Cerebellar nuclear complex (tissue), 1 donor: ENCODE measurements around the gene CAMTA1.

Experiments used
- DNase-seq, 2 experiments: peaks; one replicate each; lab custom pipeline; 2025; lab: John Stamatoyannopoulos, UW

CAMTA1 gene

DNA sequence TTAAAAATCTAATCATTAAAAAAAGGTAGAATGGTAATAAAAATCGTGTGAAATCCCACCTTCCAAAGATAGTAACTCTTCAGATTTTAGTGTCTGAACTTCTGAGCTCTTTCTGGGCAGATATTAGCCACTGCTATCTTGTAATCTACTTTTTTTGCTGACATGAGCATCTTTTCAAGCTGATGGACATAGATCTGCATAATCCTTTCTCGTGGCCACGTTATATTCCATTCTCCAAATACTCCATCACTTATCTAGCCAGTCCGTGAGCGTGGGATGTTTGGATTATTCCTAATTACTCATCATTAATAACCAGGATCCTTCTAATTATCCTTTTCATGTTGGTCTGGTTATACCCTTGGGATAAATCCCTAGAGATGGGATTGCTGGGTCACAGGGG is 731.7 kb downstream of the CAMTA1 start:
- no peak for DNase-seq

DNA sequence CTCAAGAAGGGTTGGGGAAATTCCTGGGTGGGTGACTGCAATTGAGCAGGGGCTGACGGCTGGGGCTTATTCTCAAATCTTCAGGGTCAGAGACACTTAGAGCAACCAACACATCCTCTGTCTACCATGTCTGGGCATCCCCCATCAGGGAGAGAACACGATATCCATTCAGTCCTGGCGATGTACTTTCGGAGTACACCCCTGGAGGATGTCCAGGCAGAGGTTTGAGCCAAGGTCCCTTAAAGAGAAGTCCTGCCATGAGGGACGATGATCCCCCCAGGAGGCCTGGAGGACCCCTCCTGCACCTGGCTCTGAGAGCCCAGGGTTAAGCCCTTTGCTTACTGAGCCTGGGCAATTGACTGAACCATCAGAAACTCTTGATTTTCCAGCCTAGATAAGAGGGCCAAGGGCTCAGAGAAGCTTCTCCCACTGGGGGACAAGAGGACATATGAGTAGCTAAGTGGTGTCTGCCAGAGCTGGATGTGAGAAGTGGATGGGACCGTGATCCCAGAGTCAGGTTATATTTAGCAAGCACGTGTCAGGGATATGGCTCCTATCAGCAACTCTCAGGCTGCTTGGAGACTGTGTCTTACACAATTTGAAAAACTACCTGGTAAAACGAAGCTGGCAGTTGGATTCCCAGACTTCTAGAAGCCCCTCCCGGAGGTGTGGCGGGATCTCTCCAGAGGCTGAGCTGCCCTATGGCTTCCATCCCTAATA is 732.5 kb downstream of the CAMTA1 start:
- no peak for DNase-seq

DNA sequence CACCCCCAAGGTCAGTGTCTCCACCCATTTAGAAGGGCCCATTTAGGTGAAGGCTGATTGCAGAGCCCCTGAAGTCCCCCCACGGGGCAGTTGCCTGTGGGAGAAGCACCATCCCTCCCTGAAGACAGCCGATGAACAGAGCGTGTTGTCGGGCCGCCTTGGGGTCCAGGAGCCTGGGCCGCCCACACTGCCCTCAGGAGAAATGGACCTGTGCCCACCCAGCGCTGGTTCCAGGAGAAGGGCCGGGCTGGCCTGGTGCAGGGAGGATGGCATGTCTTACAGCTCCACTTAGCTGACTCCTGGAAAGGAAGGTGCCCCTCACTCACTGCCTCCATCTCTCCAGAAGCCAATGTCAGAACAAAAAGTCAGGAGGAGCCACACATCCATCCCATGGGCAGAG is 733.2 kb downstream of the CAMTA1 start:
- no peak for DNase-seq

DNA sequence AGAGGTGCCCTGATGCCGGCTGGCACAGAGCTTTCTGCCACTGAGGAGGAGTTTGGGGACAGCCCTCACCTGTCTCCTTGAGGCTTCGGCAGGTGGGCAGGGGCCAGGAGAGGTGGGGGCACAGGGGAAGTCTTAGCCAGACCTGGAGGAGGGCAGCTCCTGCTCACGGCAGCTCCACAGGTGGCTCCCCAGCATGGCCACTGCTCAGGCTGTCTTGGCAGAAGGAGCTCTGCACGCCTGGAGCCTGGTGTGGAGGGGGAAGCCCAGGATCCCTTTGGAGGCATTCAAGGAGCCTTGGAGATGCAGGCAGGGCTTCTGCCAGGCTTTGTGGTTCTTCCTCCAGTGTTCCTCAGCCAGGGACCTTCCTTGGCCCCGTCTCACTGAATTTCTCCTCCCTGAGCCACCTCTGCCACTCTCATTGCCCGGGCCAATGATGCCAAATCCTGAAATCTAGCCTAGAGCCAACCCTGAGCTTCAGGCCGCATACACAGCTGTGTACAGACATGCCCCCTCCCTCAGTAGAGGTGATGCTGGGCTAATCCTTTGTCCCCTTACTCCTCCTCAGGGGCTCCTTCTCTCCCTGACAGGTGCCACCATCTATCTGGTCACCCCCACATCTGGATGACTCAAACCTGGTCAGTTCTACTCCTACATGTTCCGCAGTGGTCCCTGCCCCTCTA is 734.1 kb downstream of the CAMTA1 start:
- DNase-seq = no peak

DNA sequence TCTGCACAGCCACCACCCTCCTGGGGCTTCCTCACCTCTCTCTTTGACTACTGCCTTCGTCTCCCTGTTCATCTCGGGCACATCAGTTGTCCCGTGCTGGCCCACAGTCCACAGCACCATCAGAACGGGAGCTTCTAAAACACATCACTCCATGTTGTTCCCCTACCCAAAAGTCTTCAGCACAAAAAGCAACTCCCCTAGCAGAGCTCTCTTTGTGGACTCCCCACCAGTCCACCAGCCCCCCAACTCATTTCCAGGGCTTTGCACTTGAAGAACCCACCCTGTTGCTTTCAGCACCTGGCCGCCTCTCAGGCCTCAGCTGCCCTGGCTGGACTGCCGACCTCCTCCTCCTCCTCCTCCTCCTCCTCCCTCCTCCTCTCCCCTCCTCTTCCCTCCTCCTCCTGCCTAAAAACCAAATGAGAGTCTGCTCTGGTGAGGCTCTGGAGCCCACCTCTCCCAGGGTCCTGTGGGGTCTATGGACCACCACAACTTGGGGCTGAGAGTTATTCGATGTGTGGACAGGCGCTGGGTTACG is 734.7 kb downstream of the CAMTA1 start:
- DNase-seq = no peak

DNA sequence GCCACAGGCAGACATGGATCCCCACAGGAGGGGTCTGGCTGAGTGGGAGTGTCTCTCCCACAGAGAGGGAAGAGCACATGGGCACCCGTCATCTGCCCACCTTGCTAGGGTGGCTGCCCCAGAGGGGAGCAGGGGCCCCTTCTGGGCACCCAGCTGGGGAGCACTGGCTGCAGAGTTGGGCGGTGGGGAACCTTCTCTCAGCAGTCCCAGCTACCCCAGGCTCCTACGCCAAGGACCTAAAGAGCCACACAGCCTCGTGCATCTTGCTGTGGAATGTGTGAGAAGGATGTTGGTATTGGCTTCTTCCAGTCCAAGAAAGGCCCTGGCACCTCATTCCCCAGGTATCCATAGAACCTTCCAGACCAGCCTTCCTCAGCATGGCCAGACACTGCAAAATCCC is 735.2 kb downstream of the CAMTA1 start:
- DNase-seq = no peak

DNA sequence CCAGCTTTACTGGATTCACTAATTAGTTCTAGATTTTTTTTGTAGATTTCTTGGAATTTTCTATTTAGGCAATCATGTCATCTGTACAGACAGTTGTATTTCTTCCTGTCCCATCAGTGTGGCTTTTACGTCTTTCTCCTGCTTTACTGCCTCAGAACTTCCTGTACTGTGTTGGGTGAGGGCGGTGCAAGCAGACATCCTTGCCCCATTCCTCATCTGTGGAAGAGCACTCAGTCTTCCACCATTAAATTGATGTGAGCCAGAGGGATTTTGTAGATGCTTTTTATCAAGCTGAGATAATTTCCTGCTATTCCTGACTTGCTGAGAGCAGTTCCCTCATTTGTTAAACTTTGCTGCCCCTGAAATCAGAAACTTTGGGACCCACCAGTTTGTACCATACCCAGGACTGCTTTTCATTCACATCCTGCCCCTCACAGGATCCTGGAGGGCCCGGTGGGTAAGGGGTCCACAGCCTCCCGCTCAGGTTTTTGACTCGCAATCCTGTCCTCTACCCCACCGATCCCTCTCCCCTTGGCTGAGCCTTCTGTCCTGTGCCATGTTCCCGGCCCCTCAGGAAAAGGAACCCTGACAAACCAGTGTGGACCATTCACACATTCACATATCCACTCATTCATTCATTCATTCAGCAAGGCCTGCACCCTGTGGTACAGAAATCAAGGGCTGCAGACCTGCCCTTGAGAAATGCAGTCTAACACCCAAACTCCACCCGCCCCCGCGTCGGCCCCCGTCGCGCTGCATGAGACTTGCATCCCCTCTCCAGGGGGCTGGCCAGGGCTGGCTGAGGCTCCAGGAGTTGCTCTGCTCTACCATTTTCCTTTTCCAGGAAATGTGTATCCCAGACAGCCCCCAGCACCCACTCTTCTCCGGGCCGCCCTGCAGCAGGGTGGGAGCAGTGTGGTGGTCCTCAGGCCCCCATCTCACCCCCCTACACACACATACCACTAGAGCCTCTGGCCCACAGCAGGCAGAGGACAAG is 739.4 kb downstream of the CAMTA1 start:
- DNase-seq = no peak

DNA sequence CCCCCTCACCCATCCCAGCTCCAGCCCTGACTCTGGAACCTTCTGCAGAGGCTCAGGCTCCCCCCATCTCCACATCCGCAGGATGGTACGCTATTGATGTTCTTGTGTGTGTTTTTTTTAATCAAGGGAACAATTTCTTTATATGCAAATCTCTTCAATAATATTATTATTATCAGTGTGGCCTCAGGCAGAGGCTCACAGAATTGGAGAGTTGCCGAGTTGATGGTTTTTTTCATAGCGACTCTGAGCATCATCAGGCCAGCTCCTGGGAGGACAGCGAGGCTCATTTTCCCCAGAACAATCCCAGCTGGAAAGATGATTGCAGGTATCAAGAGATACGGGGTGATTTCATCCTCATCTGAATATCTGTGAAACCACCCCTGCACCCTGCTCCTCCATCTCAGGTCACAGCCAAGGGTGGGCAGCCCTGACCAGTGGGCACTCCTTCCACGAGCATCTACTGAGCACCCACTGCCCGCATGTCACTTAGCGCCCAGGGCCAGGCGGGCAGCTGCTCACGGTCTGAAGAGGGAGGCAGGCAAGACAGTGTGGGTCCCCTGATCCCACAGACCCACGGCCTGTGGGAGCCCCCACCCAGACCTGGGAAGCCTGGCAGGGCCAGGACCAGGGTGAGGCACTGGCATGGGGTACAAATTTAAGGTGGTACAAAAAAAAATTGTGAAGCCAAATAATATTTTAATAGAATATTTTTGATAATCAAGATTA is 740.2 kb downstream of the CAMTA1 start:
- no peak for DNase-seq

DNA sequence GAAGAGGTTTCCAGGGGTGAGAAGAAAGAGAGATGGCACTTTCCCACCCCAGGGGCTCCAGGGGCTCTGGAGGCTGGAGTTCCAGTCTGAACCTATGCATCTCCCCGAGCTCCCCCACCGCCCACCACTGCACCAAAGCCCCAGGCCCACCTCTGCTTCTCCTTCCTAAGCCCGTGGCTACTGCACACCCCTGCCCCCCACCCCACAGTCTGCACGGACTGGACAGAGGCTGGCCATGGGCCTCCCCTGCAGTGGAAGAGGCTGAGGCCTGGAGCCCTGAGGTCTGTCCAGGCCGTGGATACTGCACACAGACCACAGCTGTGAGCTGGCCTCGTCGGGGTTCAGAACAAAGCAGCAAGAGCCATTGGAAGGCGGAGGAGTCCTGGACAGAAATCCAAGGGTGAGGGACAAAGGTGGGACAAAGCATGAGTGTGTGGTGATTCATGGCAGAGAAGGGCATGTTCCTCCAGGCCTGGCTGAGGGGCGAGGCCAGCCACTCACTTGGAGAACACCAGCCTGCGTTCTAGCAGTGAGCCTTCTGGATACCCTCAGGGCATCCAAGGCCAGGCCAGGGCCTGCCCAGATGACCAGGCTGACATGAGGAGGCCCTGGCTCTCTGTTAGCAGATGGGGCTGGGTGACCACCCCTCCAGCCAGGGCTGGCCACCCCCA is 741.1 kb downstream of the CAMTA1 start:
- DNase-seq = no peak

DNA sequence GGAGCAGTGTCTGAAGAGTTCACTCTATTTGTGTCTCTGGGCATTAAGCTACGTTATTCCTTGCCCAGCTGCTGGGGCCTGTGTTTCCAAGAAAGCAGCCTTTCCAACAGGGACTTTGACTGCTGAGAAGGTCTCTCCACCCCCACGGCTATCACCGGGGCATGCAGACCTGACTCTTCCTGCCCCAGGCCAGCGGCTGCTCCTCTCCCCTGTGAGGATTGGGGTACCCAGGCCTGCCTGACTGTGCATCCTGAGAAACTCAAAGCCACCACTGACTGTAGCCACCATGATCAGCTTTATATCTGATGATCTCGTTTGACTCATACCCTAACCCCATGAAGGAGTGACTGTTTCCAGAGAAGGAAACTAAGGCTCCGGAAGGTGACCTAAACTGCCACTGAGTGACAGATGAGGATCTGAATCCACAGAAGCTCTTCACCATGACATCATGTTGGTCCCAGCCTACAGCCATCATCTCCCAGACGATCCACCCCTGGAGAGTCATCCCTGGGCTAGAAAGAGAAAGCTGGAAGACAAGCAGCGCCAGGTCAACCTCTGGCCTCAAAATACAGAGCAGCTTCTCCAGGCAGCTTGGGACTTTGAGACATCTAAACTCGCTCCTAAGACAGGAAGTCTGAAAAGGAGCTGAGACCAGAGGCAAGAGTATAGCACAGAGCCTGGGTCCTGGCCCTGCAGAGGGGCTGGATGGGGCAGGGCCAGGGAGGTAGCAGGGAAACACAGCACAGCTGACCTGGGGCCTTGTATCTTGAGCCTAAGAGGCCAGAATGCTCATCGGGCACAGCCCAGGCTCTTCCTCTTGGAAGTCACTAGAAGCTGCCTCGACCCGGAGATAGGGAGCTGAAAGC is 741.8 kb downstream of the CAMTA1 start:
- no peak for DNase-seq

DNA sequence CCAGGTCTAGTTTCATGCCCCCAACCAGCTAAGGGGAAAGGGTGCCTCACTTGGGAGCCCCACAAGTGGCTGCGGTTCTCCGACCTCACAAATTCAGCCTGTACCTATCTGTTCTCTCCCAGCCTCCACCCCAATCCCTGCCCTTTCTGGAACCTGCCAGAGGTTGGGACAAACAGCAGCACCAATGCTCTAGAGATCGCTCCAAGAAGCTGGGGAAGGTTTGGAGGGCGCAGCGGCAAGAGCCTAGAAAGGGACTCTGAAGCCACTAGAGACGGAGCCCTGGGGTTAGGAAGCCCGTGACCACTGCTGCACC is 742.4 kb downstream of the CAMTA1 start:
- no peak for DNase-seq

DNA sequence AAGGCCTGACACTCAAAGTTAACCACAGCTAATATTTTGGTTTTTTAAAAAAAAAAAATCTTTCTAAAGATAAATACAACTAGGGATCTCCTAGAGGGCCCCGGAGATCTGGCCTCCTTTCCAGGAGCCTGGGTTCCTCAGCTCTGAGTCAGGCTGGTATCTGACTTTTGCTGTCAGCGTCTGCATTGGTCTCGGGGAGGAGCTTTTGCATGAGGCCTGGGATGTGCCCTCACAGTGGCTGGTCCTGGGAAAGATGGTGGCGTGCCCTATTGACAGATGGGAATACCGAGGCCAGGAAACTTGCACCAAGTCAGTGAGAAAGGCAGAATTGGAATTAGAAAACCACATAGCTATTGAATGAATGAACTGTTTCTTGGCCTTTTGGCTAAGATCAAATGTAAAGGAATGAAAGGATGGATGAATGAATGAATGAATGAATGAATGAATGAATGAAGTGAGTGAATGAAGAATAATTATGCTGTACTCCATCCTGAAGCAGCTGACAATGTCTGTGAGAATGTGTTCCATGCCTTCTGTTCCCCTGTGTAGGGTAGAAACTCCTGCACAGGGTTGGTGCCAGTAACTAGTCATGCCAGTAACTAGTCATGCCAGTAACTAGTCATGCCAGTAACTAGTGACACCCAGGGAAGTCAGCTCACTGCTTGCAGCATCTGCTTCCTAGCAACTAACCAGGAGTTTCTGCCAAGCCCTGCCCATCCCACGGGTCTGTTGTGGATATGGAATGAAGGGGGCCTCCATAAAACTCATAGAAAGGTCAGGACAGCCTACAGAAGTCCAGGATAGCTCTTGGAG is 743.3 kb downstream of the CAMTA1 start:
- DNase-seq = no peak

DNA sequence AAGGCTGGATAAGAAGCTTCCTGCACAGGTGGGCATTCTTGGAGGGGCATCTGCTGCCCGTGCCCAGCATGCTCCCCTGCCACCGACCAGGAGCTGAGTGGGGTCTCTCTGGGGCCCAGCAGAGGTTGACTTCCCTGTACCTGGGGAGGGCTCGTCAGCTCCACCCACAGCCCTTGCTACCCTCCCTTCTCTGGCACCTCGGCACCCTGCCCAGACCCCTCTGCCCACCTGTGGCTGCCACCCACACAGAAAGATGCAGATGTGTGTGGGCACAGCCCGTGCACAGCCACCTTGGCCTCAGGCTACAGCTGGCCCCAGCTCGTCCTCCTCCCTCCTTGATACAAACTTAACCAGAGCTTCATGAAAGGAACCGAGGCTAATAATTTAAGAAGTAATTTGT is 744.7 kb downstream of the CAMTA1 start:
- DNase-seq = no peak

DNA sequence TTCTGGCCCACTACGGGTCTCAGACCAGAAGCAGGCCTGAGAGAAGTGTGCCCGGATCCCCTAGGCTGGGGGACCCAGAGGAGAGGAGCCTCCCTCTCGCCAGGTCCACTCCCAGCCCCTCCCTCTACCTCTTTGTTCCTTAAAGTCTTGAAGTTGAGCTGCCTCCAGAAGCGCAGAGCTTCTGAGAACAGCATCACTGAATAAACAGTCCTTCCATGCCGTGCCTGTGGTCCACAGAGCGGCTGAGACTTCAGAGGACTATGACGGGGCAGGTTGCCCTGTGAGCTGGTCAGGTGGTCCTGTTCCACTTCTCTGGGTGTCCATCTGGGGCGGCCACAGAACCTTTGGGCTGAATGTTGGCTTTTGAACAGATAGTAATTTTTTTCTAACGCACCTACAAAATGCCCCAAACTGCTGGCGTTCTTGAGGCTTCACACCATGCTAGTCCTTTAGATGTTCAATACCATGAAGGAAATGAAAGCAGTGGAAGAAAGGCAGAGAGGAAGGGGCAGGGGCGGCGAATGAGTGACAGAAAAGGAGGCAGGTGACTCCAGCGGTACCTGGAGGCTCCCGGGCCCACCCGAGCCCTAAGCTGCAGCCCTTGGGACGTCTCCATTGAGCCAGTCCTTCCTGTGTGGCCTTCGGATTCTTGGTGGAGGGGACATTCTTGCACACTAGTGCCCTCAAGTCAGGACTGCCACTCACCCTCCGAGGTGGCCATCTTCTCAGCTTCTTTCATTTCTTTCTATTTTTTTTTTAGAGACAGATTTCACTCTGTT is 746.5 kb downstream of the CAMTA1 start:
- no peak for DNase-seq

DNA sequence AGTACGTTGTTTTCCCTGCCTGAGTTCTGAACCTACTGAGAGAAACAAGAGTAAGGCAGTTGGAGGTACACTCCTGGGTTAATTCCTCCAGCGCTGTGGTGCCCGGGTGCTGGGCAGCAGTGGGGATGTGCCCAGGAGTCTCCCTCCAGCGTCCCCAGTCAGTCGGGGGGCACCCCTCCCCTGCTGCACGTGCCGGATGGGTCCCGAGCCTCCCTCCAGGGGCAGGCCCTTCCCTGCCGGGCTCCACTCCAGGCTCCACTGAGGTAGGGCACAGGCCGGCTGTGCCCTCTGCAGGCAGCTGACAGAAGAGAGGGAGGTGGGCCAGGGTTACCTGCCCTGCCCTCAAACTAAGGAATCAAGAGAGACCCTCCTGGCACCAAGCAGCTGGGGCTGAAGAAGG is 747.8 kb downstream of the CAMTA1 start:
- DNase-seq = no peak

DNA sequence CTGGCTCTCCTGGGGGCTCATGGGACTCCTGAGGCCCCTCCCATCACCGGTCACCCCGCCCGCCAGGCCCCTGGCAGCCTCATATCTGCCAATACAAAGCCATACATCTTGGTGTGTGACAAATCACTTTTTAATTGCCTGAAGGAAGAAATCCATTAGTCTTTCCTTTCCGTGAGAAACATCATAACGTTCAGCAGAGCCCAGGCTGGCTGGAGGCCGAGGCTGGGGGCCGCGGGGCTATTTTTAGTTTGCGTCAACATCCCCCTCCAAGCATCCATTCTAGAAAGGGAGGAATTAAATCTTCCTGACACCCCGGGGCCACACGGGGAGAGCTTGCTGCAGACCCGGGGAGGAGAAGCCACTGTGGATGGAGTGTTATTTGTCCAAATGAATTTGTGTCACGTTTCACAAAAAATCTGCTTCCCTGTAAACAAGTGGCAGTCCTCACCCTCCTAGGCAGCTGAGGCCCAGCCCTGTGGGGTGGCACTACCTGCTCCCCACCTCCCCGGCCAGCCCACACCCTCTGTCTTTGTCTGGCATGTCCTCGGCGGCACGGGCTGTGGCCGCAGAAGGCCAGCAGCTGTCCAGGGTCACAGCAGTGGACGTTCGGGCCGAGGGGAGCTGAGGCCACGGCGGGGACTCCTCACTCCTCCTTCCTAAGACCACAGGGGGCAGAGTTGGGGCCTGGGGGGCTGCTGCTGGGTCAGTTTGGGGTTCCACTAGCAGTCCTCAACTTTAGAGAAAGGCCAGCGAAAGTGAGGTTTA is 749.0 kb downstream of the CAMTA1 start:
- DNase-seq = no peak

DNA sequence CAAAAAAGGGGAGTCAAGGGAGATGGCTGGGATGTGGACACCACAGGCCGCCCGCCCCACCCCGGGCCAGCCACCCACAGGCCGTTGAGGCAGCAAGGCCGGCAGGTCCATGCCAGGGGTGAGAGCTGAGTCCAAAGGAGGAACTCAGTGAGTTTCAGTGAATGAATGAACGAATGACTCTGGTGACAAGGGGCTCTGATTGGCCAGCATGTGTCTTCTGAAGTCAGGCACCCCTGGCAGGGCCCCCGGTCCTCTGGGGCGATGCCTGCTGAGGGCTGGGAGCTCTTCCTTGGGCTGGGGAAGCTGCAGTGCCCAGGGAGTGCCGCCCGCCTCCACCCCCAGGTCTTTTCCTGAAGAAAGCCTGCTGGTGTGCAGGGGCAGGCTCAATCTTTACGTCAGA is 749.8 kb downstream of the CAMTA1 start:
- no peak for DNase-seq
